Iris pigment epithelial cell (primary cell): ENCODE measurements around the gene GALNT18.
A peak's percentile ranks its signal among the peaks of the same experiment; 100 is the strongest.

Source experiments
- DNase-seq: peaks from one replicate; pipeline ENCODE4 v3.0.0-alpha.2; 2011; ENCODE audit warnings: low read depth

Gene GALNT18

GRCh38 chr11:11268119-11268518 lies 353.7 kb downstream of the GALNT18 start:
- no peak for DNase-seq

- no peak for DNase-seq
Measured at GRCh38 chr11:11267312-11267711, 354.5 kb downstream of the GALNT18 start.

- DNase-seq, result peak; percentile 9
Measured at GRCh38 chr11:11265994-11266606, 355.7 kb downstream of the GALNT18 start.

- no peak for DNase-seq
Measured at GRCh38 chr11:11265320-11265719, 356.5 kb downstream of the GALNT18 start.

- peak; percentile 4 for DNase-seq
Measured at GRCh38 chr11:11263238-11264005, 358.4 kb downstream of the GALNT18 start.

- DNase-seq, result no peak
Measured at GRCh38 chr11:11262171-11262920, 359.5 kb downstream of the GALNT18 start.

- no peak for DNase-seq
Measured at GRCh38 chr11:11261629-11262028, 360.2 kb downstream of the GALNT18 start.

- no peak for DNase-seq
Measured at GRCh38 chr11:11260903-11261302, 360.9 kb downstream of the GALNT18 start.

GRCh38 chr11:11253995-11254394 lies 367.8 kb downstream of the GALNT18 start:
- DNase-seq, result no peak

- no peak for DNase-seq
Measured at GRCh38 chr11:11253497-11253896, 368.3 kb downstream of the GALNT18 start.

- DNase-seq, result no peak
Measured at GRCh38 chr11:11252403-11252802, 369.4 kb downstream of the GALNT18 start.

GRCh38 chr11:11251394-11251970 lies 370.3 kb downstream of the GALNT18 start:
- no peak for DNase-seq

- peak; percentile 6 for DNase-seq
Measured at GRCh38 chr11:11250470-11250869, 371.3 kb downstream of the GALNT18 start.

- no peak for DNase-seq
Measured at GRCh38 chr11:11247576-11247975, 374.2 kb downstream of the GALNT18 start.

- no peak for DNase-seq
Measured at GRCh38 chr11:11247086-11247485, 374.7 kb downstream of the GALNT18 start.

- no peak for DNase-seq
Measured at GRCh38 chr11:11246166-11246565, 375.6 kb downstream of the GALNT18 start.

- no peak for DNase-seq
Measured at GRCh38 chr11:11245453-11245852, 376.4 kb downstream of the GALNT18 start.

- no peak for DNase-seq
Measured at GRCh38 chr11:11244470-11245080, 377.2 kb downstream of the GALNT18 start.

- no peak for DNase-seq
Measured at GRCh38 chr11:11243590-11244469, 378.0 kb downstream of the GALNT18 start.

- no peak for DNase-seq
Measured at GRCh38 chr11:11243209-11243589, 378.6 kb downstream of the GALNT18 start.

GRCh38 chr11:11241284-11241683 lies 380.5 kb downstream of the GALNT18 start:
- no peak for DNase-seq
